ENCODE measurements around the gene SLC34A3. TPM values are rescaled to one million over a fixed set of nuclear protein-coding genes. Genes with fewer than 3 reads are reported as not detected.
A peak's percentile ranks its signal among the peaks of the same experiment; 100 is the strongest.

SLC34A3 gene
- total RNA-seq, 1 donor from 2014 or later = 0.09 TPM

DNA sequence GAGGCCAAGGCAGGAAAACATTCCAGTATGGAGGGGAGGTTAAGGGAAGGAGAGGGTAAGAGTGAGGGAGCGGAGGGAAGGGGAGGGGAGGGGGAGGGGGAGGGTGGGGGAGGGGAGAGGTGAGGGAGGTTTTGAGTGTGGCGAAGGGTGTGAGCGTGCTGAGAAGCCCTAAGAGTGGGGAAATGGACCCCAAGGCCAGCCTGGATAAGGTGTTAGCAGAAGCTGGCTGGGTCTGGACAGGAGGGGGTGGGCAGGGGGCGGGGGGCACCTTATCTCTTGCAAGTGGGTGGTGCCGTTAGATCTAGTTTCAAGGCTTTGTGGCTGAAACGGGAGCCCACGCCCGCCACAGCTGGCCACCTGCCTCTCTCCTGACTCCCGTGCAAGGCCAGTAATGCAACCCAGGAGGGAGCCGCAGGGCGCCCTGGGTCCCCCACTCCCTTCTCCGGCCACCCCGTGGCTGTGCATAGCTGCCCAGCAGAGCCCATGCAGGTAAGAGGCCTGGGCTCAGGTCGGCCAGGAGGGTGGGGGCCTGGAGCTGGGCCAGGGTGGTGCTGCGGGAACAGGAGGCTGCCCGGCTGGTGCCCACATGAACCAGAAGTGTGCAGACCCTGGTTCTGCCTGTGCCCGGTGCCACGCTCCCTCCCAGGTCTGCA lies 2.7 kb upstream of the SLC34A3 start:
- Histone ChIP-seq H4K20me1 (ENCODE audit: insufficient read depth, low read length) (no peaks in the 10 kb centered on the region), H3K27me3 (ENCODE audit: insufficient read depth, low read length) (no peaks in the 10 kb centered on the region), H3K9ac (ENCODE audit: low read length) (no peak overlapping the region), H3K79me2 (ENCODE audit: insufficient read depth, low read length) (no peaks in the 10 kb centered on the region), H3K27ac (ENCODE audit: low read depth, low read length) (no peak overlapping the region), H2AFZ (ENCODE audit: low read depth, low read length) (no peak overlapping the region), H3K36me3 (ENCODE audit: insufficient read depth, low read length) (no peaks in the 10 kb centered on the region), H3K9me3 (ENCODE audit: insufficient read depth, low read depth, low read length) (no peaks in the 10 kb centered on the region), H3K4me3 (ENCODE audit: insufficient read depth, low read depth, low read length) (no peak overlapping the region), H3K4me2 (ENCODE audit: low read length) (peak overlapping the region; percentile 35), H3K4me1 (ENCODE audit: insufficient read depth, low read length) (peaks cover 18% of the 10 kb centered on the region)
- TF ChIP-seq, protein P1, sequence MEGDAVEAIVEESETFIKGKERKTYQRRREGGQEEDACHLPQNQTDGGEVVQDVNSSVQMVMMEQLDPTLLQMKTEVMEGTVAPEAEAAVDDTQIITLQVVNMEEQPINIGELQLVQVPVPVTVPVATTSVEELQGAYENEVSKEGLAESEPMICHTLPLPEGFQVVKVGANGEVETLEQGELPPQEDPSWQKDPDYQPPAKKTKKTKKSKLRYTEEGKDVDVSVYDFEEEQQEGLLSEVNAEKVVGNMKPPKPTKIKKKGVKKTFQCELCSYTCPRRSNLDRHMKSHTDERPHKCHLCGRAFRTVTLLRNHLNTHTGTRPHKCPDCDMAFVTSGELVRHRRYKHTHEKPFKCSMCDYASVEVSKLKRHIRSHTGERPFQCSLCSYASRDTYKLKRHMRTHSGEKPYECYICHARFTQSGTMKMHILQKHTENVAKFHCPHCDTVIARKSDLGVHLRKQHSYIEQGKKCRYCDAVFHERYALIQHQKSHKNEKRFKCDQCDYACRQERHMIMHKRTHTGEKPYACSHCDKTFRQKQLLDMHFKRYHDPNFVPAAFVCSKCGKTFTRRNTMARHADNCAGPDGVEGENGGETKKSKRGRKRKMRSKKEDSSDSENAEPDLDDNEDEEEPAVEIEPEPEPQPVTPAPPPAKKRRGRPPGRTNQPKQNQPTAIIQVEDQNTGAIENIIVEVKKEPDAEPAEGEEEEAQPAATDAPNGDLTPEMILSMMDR (IDR thresholded peaks at IDR 0.05; ENCODE audit: insufficient read depth, low read depth, low read length) = no peak
- no peak for TF ChIP-seq EZH2 (IDR thresholded peaks at IDR 0.05; ENCODE audit: insufficient read depth, low read length)
- no peak for DNase-seq (ENCODE audit: low read depth)
- H3K27me3 Mint-ChIP-seq (ENCODE audit: low read depth, unreplicated experiment) = no peaks in the 10 kb centered on the region
- H3K27ac Mint-ChIP-seq (ENCODE audit: unreplicated experiment) = peak overlapping the region; percentile 77
- FAIRE-seq = no peak
- H3K36me3 Mint-ChIP-seq (ENCODE audit: low read depth, unreplicated experiment) = no peaks in the 10 kb centered on the region
- H3K4me1 Mint-ChIP-seq (ENCODE audit: low read depth, unreplicated experiment) = peaks cover 4% of the 10 kb centered on the region
- H3K4me3 Mint-ChIP-seq (ENCODE audit: unreplicated experiment) = no peak overlapping the region
- no peaks in the 10 kb centered on the region for H3K9me3 Mint-ChIP-seq (ENCODE audit: unreplicated experiment)

DNA sequence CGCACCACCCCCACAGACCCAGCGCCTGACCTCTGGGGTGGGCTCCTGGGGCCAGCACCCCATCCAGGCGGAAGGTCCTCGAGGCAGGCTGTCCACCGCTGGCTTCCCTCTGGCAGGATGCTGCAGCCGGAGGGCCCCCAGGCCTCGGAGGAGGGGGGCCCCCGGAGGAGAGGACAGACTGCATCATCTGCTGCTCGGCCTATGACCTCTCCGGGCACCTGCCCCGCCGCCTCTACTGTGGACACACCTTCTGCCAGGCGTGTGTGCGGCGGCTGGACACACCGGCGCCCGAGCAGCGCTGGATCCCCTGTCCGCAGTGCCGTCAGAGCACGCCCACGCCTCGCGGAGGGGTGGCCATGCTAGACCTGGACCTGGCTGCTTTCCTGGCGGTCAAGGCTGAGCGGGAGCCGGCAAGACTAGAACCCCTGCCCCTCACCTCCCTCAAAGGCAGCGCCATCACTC lies 2.2 kb upstream of the SLC34A3 start:
- H3K4me1 ChIP-seq (ENCODE audit: insufficient read depth, low read length) = peaks cover 17% of the 10 kb centered on the region
- no peak overlapping the region for H3K4me3 ChIP-seq (ENCODE audit: insufficient read depth, low read depth, low read length)
- H3K27me3 ChIP-seq (ENCODE audit: insufficient read depth, low read length) = no peaks in the 10 kb centered on the region
- H3K4me1 Mint-ChIP-seq (ENCODE audit: low read depth, unreplicated experiment) = peaks cover 4% of the 10 kb centered on the region
- H4K20me1 ChIP-seq (ENCODE audit: insufficient read depth, low read length) = no peaks in the 10 kb centered on the region
- FAIRE-seq (no peak), DNase-seq (ENCODE audit: low read depth) (no peak)
- H3K9me3 Mint-ChIP-seq (ENCODE audit: unreplicated experiment) = no peaks in the 10 kb centered on the region
- H3K9ac ChIP-seq (ENCODE audit: low read length) = no peak overlapping the region
- no peak overlapping the region for H3K27ac Mint-ChIP-seq (ENCODE audit: unreplicated experiment)
- H3K4me2 ChIP-seq (ENCODE audit: low read length) = no peak overlapping the region
- TF ChIP-seq EZH2 (IDR thresholded peaks at IDR 0.05; ENCODE audit: insufficient read depth, low read length) = no peak
- TF ChIP-seq, protein P1 (IDR thresholded peaks at IDR 0.05; ENCODE audit: insufficient read depth, low read depth, low read length) = no peak
- no peak overlapping the region for H2AFZ ChIP-seq (ENCODE audit: low read depth, low read length)
- H3K9me3 ChIP-seq (ENCODE audit: insufficient read depth, low read depth, low read length) = no peaks in the 10 kb centered on the region
- no peak overlapping the region for H3K4me3 Mint-ChIP-seq (ENCODE audit: unreplicated experiment)
- H3K27ac ChIP-seq (ENCODE audit: low read depth, low read length) = no peak overlapping the region
- H3K36me3 ChIP-seq (ENCODE audit: insufficient read depth, low read length) = no peaks in the 10 kb centered on the region
- no peaks in the 10 kb centered on the region for H3K27me3 Mint-ChIP-seq (ENCODE audit: low read depth, unreplicated experiment)
- H3K36me3 Mint-ChIP-seq (ENCODE audit: low read depth, unreplicated experiment) = no peaks in the 10 kb centered on the region
- H3K79me2 ChIP-seq (ENCODE audit: insufficient read depth, low read length) = no peaks in the 10 kb centered on the region
